Keratinocyte (primary cell): ENCODE results near the gene MAP7.

ENCODE experiments used
- CTCF ChIP-seq, 3 experiments: IDR thresholded peaks in 1 of 3; conservative IDR thresholded peaks in 1 of 3; optimal IDR thresholded peaks in 1 of 3; 2 replicates in 2 of 3; 3 replicates in 1 of 3; pipeline versions ENCODE3 to v1.5.1; 2011; ENCODE audit warnings: low read length in 3 of 3, mild to moderate bottlenecking in 3 of 3, moderate library complexity in 2 of 3, control low read depth in 1 of 3, inconsistent platforms in 1 of 3; ENCODE audit not compliant: insufficient read depth in 2 of 3; ENCODE audit errors: extremely low read depth in 1 of 3
- EZH2 ChIP-seq: IDR thresholded peaks from one replicate; pipeline ENCODE4 v1.6.1; 2012; ENCODE audit warnings: inconsistent platforms, mild to moderate bottlenecking, low read length, moderate library complexity

GRCh38 chr6:136317971-136318370, 232.3 kb downstream of the MAP7 start:
- no peak for TF ChIP-seq CTCF (optimal IDR thresholded peaks at IDR 0.05 in 1 of 3, IDR thresholded peaks at IDR 0.05 in 1 of 3, conservative IDR thresholded peaks at IDR 0.05 in 1 of 3; ENCODE audit: extremely low read depth in 1 of 3, insufficient read depth in 2 of 3, low read length in 3 of 3)
- no peak for TF ChIP-seq EZH2
